Measurements from ENCODE around the gene CFL1. TPM values are rescaled to one million over a fixed set of nuclear protein-coding genes. Genes with fewer than 3 reads are reported as not detected.

CFL1 gene
- total RNA-seq, 1 experiment from 2014 or later, result 1,911 TPM

GRCh38 chr11:65879617-65880016 is 21.6 kb upstream of the CFL1 start, which contains the start of gene CTSW:
TSS of gene CTSW (plus strand) at chr11:65879837. CDS start at chr11:65879855, 18 bp downstream.
- intact Hi-C loops (cut with micrococcal nuclease; ENCODE audit: unreplicated experiment), result no loop called here
- 0 out of 2 replicates have a peak, but pooled peaks have one; percentile 2 for ATAC-seq
- H3K4me3 ChIP-seq (ENCODE audit: low read depth in 2 of 2, low read length in 2 of 2), result no peak within 1 kb of the TSS
- in situ Hi-C loops (cut with HindIII; ENCODE audit: low pct_unique_long_range_greater_than_20kb, low sequenced_read_pairs), result no loop called here
- ChIA-PET CTCF (no interaction called here), POLR2A (no interaction called here)
- H3K4me1 ChIP-seq (ENCODE audit: control insufficient read depth, insufficient read depth, low read length), result peaks cover under 1% of the 10 kb centered on the region; the same call in 1 of the 2 replicates
- BruUV-seq (replicated peaks), result no TSS peak
- H3K27me3 ChIP-seq (ENCODE audit: control insufficient read depth, insufficient read depth, low read length), result no peaks in the 10 kb centered on the region
- no peak for DNase-seq (ENCODE audit: low read depth, low spot score)
- H3K36me3 ChIP-seq (ENCODE audit: control insufficient read depth, insufficient read depth, low read length), result peaks cover 4% of the 10 kb centered on the region; the same call in 1 of the 2 replicates
- H3K9me3 ChIP-seq (ENCODE audit: control insufficient read depth, insufficient read depth, low read depth, low read length), result no peaks in the 10 kb centered on the region
- H3K27ac ChIP-seq (ENCODE audit: low read length), result no peak within 1 kb of the TSS
- TF ChIP-seq POLR2AphosphoS5 (IDR thresholded peaks at IDR 0.05; ENCODE audit: low read depth, low read length) (0 out of 2 replicates have a peak, but pooled peaks have one; percentile 48), TCF7L2 (IDR thresholded peaks at IDR 0.05; ENCODE audit: low read depth, low read length) (no peak)

DNA sequence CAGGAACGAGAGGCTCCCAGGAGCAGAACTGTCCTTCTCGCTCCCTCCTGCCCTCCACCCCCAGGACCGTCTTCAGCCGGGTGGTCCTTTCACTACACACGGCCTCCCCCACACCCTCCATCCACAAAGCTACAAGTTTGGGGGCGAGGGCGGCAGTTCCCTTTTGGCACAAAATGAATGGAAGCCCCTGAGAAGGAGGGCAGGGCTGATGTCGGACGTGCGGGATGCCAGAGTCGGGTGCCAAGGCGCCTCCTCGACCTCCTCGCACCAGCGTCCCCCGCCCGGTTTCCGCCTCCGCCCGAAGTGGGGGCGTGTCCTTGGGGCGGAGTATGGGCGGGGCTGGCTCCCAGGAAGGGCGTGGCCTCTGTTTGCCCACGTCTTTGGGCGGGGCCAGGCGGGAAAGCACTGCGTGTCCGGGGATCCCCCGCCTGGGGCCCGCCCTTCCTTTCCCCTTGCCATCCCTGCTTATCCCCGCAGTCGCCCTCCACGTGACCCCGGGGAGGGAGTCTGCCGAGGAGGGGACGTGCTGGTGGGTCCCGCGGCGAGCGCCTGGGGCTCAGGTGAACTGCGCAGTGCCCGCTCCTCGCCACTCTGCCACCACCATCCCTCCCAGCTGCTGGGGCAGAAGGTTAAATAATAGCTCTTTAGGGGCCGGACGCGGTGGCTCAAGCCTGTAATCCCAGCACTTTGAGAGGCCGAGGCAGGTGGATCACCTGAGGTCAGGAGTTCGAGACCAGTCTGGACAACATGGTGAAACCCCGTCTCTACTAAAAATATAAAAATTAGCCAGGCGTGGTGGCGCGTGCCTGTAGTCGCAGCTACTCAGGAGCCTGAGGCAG is 15.6 kb upstream of the CFL1 start:
- Histone ChIP-seq H3K27me3 (ENCODE audit: control insufficient read depth, insufficient read depth, low read length) (no peaks in the 10 kb centered on the region), H3K4me1 (ENCODE audit: control insufficient read depth, insufficient read depth, low read length) (peaks cover 12% of the 10 kb centered on the region), H3K27ac (ENCODE audit: low read length) (peak overlapping the region; percentile 86), H3K36me3 (ENCODE audit: control insufficient read depth, insufficient read depth, low read length) (no peaks in the 10 kb centered on the region), H3K9me3 (ENCODE audit: control insufficient read depth, insufficient read depth, low read depth, low read length) (no peaks in the 10 kb centered on the region), H3K4me3 (ENCODE audit: low read depth in 2 of 2, low read length in 2 of 2) (peak overlapping the region; percentile 57 to 73)
- no peak for DNase-seq (ENCODE audit: low read depth, low spot score)
- BruUV-seq (replicated peaks), result no TSS peak
- POLR2A ChIA-PET, result interaction anchor here (0.5 to 1.0 kb wide), 3 partner anchors 14 to 211 kb away, joined by 3 to 10 read pairs (median 3); partner anchors contain the start of gene RELA
- CTCF ChIA-PET, result interaction anchor here (0.7 to 1.2 kb wide), 3 partner anchors 11 to 86 kb away, joined by 5 to 24 read pairs (median 6); partner anchors contain the start of gene FIBP
- ATAC-seq, result peak; percentile 83
- in situ Hi-C loops (cut with HindIII; ENCODE audit: low pct_unique_long_range_greater_than_20kb, low sequenced_read_pairs) (no loop called here), intact Hi-C loops (cut with micrococcal nuclease; ENCODE audit: unreplicated experiment) (no loop called here)
- TF ChIP-seq POLR2AphosphoS5 (IDR thresholded peaks at IDR 0.05; ENCODE audit: low read depth, low read length) (peak; percentile 61; the same call in 1 of the 2 replicates), SIN3A (IDR thresholded peaks at IDR 0.05; ENCODE audit: borderline replicate concordance, insufficient read depth, low read depth, low read length) (no peak)

- Histone ChIP-seq H3K36me3 (ENCODE audit: control insufficient read depth, insufficient read depth, low read length) (no peaks in the 10 kb centered on the region), H3K27me3 (ENCODE audit: control insufficient read depth, insufficient read depth, low read length) (no peaks in the 10 kb centered on the region), H3K9me3 (ENCODE audit: control insufficient read depth, insufficient read depth, low read depth, low read length) (no peaks in the 10 kb centered on the region), H3K4me3 (ENCODE audit: low read depth in 2 of 2, low read length in 2 of 2) (peak within 1 kb of the TSS; percentile 57 to 73), H3K27ac (ENCODE audit: low read length) (peak within 1 kb of the TSS; percentile 86), H3K4me1 (ENCODE audit: control insufficient read depth, insufficient read depth, low read length) (peaks cover 12% of the 10 kb centered on the region)
- BruUV-seq (replicated peaks), result TSS peak; percentile 97
- in situ Hi-C loops (cut with HindIII; ENCODE audit: low pct_unique_long_range_greater_than_20kb, low sequenced_read_pairs) (no loop called here), intact Hi-C loops (cut with micrococcal nuclease; ENCODE audit: unreplicated experiment) (no loop called here)
- DNase-seq (ENCODE audit: low read depth, low spot score), result no peak
- CTCF ChIA-PET, result interaction anchor here (0.7 to 1.6 kb wide), 2 partner anchors 12 to 185 kb away, joined by 5 to 6 read pairs; no protein-coding TSS in a partner anchor
- TF ChIP-seq, protein P1, sequence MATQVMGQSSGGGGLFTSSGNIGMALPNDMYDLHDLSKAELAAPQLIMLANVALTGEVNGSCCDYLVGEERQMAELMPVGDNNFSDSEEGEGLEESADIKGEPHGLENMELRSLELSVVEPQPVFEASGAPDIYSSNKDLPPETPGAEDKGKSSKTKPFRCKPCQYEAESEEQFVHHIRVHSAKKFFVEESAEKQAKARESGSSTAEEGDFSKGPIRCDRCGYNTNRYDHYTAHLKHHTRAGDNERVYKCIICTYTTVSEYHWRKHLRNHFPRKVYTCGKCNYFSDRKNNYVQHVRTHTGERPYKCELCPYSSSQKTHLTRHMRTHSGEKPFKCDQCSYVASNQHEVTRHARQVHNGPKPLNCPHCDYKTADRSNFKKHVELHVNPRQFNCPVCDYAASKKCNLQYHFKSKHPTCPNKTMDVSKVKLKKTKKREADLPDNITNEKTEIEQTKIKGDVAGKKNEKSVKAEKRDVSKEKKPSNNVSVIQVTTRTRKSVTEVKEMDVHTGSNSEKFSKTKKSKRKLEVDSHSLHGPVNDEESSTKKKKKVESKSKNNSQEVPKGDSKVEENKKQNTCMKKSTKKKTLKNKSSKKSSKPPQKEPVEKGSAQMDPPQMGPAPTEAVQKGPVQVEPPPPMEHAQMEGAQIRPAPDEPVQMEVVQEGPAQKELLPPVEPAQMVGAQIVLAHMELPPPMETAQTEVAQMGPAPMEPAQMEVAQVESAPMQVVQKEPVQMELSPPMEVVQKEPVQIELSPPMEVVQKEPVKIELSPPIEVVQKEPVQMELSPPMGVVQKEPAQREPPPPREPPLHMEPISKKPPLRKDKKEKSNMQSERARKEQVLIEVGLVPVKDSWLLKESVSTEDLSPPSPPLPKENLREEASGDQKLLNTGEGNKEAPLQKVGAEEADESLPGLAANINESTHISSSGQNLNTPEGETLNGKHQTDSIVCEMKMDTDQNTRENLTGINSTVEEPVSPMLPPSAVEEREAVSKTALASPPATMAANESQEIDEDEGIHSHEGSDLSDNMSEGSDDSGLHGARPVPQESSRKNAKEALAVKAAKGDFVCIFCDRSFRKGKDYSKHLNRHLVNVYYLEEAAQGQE (IDR thresholded peaks at IDR 0.05; ENCODE audit: insufficient read depth in 1 of 2, low read depth in 2 of 2, low read length in 1 of 2), result no peak
- 0 out of 2 replicates have a peak, but pooled peaks have one; percentile 31 for TF ChIP-seq SIN3A (IDR thresholded peaks at IDR 0.05; ENCODE audit: borderline replicate concordance, insufficient read depth, low read depth, low read length)
- POLR2A ChIA-PET, result interaction anchor here (0.5 kb wide), 1 partner anchor 1561 kb away, joined by 11 read pairs; no protein-coding TSS in a partner anchor
- peak; percentile 6 for ATAC-seq
These were observed 14.8 kb upstream of the CFL1 start, which contains the start of gene EFEMP2 for GRCh38 chr11:65872586-65873317. TSS of gene EFEMP2 (minus strand) at chr11:65872800. CDS start at chr11:65872354, 446 bp downstream.

Measured in Panc1 (cell line).